K562 treated with DMSO at 1 percent for 4 hours (cell line): ENCODE data around the gene GP5. TPM values are rescaled to one million over a fixed set of nuclear protein-coding genes. Genes with fewer than 3 reads are reported as not detected.

ENCODE experiments used
- total RNA-seq: library from RNA; unstranded; fragments of 300-600 nt; gene quantifications from 2 replicates; pipeline ENCODE4 v1.2.3, GENCODE V29; 2022; ENCODE audit not compliant: insufficient read depth

The GP5 gene
- 0.34 TPM in 1 of 2 replicates, not detected in the other for total RNA-seq

GRCh38 chr3:194399166-194399565, at the start of gene GP5:
GP5 (minus strand) TSS chr3:194399266; CDS start chr3:194398282, 984 bp downstream.

DNA sequence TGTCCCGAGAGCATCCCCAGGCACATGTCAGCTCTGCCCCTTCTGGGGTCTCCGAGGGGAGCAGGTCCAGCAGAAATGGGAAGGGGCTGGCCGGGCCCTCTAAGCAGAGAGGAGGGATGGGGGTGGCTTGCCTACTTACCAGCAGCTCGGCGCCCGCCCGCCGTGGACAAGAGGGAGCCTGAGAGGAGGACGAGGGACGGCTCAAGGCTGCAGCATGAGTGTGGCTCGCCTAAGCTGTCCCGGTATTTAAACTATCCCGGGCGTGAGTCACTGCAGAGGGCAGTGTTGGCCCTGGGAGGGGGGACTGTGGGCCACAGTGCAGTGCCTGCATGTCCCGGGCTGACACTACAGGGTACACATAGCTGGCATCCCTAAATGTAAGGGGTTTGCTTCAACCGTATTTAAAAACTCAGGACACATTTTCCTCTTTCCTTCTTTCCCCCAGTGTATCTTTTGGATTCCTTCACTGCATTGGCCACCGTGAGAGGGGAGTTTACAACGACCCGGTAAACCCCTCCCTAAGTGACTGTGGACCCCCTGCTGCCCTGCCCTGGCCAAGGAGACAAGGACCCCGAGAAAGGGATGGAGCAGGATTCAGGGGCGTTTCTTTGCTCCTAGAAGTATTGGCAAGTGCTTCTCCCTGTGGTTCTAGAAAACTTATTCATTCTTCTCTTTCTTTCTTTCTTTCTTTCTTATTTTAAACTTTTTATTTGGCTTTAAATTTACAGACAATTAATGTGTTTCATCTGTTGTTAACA, 29.4 kb downstream of the GP5 start, which contains the start of gene LRRC15:
LRRC15 (minus strand) TSS at position 222 of the 758 bp plus-strand sequence. CDS start 8,700 bp downstream, outside the sequence.

DNA sequence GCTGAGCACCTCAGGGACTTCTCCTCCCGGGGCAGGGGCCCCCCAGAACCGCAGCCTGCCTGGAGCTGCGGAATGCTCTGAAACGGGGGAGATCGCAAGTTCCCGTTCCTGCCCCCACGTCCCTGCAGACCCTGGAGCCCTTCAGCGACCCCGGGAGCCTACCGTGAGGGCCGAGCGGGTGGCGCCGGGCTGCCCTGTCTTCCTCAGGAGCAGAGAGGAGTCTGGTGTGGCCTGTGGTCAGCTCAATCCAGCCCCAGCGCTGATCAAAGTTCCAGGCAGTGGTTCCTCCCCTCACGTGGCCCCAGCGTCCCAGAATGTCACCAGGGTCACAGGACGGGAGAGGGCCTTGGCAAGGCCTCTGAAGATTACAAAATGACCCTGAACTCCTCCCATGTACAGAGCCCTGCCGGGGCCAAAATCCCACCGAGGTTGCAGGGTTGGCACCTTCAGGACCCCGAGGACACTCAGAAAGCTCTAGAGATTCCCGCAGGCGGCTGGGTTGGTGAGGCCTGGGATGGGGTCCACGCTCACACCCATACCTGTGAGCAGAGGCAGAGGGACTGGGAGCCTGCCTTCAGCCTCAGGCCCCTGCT, 47.9 kb downstream of the GP5 start, which contains the start of gene CPN2:
CPN2 (minus strand) TSS at position 249 of the 593 bp plus-strand sequence. CDS start 8,626 bp downstream, outside the sequence.

Other genes with a start within 250 kb of the GP5 start
- not detected in 2 replicates for gene CPN2, start 47.9 kb downstream of the GP5 start, total RNA-seq
- not detected in 2 replicates for gene LRRC15, start 29.5 kb downstream of the GP5 start, total RNA-seq
- gene ATP13A3, start 87.7 kb upstream of the GP5 start, total RNA-seq, result 32.0 and 32.7 TPM in 2 replicates
- 11.3 and 15.4 TPM in 2 replicates for gene TMEM44, start 234.2 kb upstream of the GP5 start, total RNA-seq